ENCODE results near the gene ESRRG.

Gene ESRRG

GRCh38 chr1:216626394-216627067 lies 96.7 kb downstream of the ESRRG start:
- DNase-seq = no peak

- no peak for DNase-seq
Measured at GRCh38 chr1:216621536-216621935, 101.7 kb downstream of the ESRRG start.

GRCh38 chr1:216617081-216617875 lies 106.0 kb downstream of the ESRRG start:
- DNase-seq = no peak

- no peak for DNase-seq
Measured at GRCh38 chr1:216616425-216616824, 106.8 kb downstream of the ESRRG start.

GRCh38 chr1:216614011-216614934 lies 109.0 kb downstream of the ESRRG start:
- no peak for DNase-seq

GRCh38 chr1:216612291-216612690 lies 110.9 kb downstream of the ESRRG start:
- no peak for DNase-seq

- DNase-seq = no peak
Measured at GRCh38 chr1:216607067-216607697, 116.0 kb downstream of the ESRRG start.

GRCh38 chr1:216606047-216606637 lies 117.1 kb downstream of the ESRRG start:
- no peak for DNase-seq

- no peak for DNase-seq
Measured at GRCh38 chr1:216604771-216605170, 118.5 kb downstream of the ESRRG start.

- peak; percentile 35 for DNase-seq
Measured at GRCh38 chr1:216600730-216601609, 122.3 kb downstream of the ESRRG start.

GRCh38 chr1:216599851-216600250 lies 123.4 kb downstream of the ESRRG start:
- DNase-seq = no peak

- no peak for DNase-seq
Measured at GRCh38 chr1:216598448-216598847, 124.8 kb downstream of the ESRRG start.

GRCh38 chr1:216596281-216596862 lies 126.9 kb downstream of the ESRRG start:
- no peak for DNase-seq

- DNase-seq = no peak
Measured at GRCh38 chr1:216587715-216588114, 135.5 kb downstream of the ESRRG start.

GRCh38 chr1:216582151-216582550 lies 141.1 kb downstream of the ESRRG start:
- DNase-seq = no peak

- DNase-seq = no peak
Measured at GRCh38 chr1:216580538-216581057, 142.6 kb downstream of the ESRRG start.

GRCh38 chr1:216576234-216576937 lies 146.8 kb downstream of the ESRRG start:
- no peak for DNase-seq

GRCh38 chr1:216566641-216567205 lies 156.5 kb downstream of the ESRRG start:
- DNase-seq = no peak

GRCh38 chr1:216563087-216563486 lies 160.1 kb downstream of the ESRRG start:
- DNase-seq = no peak

GRCh38 chr1:216562383-216562782 lies 160.8 kb downstream of the ESRRG start:
- DNase-seq = no peak
